Hypothalamus (tissue), 51 donors: ENCODE results near the gene MAGI1.

Experiments used
- DNase-seq, 51 donors: peaks; one replicate each; lab custom pipeline; 2025; lab: John Stamatoyannopoulos, UW

The MAGI1 gene

GRCh38 chr3:65481085-65481484, 557.6 kb downstream of the MAGI1 start:
- DNase-seq = no peak

- no peak for DNase-seq
Observed at GRCh38 chr3:65479990-65480389, 558.7 kb downstream of the MAGI1 start.

- DNase-seq = peak in 20 of 51 donors; percentile 2 to 57 (median 12)
Observed at GRCh38 chr3:65478551-65479500, 559.9 kb downstream of the MAGI1 start.

DNA sequence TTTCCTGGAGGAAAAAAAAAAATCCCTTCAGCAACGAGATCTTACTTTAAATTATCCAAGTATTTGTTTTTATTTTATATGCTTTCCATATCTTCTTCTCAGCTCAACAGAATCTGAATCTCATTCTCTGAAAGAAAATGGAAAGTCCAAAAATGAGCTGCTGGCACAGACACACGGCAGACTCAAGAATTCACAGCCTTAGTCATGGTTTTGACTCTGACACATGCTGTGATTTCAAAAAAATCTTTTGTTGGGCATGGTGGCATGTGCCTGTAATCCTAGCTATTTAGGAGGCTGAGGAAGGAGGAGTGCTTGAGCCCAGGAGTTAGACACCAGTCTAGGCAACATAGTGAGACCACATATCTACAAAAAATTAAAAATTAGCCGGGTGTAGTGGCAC, 565.0 kb downstream of the MAGI1 start:
- DNase-seq = peak in 1 of 51 donors; percentile 13

DNA sequence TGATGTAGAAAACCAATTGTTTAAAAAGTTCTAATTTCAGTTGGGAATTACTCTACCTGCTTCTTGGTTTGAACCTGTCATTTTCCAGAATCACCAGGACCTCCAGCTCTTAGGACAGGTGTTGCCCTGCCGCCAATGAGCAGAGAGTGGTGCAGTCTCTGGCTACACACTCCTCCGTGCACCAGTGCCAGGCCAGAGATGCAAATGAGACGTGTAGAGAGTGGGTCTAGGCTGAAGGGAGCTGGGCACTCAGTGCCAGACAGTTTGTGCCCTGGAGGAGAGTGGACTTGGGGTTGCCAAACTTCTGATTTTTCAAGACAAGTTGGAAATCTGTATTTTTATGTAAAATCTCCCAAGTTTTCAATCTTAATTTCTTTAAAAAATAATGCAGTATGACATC, 566.2 kb downstream of the MAGI1 start:
- DNase-seq = peak in 4 of 51 donors; percentile 1 to 9 (median 2)

DNA sequence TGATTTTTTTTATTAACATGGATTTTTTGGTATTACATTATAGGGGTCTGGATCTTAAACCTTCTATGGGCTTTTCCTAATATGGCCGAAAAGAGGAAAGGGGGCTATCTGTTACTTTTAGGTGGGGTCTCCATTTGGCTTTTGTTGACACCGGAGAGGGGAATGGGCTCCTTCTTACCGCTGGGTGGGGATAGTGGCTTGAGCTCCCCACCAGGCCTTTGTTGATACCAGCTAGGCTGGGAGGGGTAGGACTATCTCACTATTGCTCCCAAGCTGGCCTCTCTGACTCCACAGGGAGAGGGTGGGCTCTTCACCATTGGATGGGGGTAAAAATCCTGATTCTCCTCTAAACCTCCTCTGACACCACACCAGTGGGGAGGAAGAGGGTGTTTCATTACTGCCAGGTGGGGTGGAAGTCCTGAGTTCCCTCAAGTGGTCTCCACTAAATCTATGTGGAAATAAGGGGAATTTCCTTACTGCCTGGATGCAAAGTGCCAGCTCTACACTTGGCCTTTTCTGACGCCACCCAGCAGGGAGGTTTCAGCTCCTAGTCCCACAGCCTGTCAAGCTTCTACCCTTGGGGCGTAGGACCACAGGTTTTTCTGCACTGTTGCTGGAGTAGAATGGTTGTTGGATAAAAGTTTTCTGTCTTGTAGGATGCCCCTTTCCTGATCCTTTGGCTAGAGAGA, 572.3 kb downstream of the MAGI1 start:
- DNase-seq = no peak

- no peak for DNase-seq
Observed at GRCh38 chr3:65449841-65450428, 588.8 kb downstream of the MAGI1 start.

GRCh38 chr3:65448120-65448519, 590.6 kb downstream of the MAGI1 start:
- DNase-seq = no peak

- DNase-seq = no peak
Observed at GRCh38 chr3:65445573-65446169, 593.0 kb downstream of the MAGI1 start.

DNA sequence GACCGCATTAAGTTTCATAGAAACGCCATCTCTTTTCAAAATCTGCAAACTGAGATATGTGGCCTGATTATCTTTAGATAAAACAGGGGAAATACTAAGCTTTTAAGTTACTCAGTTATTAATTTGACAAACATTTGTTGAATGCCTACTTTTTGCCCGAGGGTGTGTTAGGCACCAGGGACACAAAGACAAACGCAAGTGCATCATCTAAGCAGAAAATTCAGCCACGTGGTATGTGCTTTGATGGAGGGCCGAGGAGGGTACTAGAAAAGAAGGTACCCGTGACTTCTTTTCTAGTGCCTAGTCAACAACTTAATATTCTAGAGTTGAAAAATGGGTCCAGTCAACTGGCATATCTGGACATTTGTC, 594.3 kb downstream of the MAGI1 start:
- DNase-seq = no peak

DNA sequence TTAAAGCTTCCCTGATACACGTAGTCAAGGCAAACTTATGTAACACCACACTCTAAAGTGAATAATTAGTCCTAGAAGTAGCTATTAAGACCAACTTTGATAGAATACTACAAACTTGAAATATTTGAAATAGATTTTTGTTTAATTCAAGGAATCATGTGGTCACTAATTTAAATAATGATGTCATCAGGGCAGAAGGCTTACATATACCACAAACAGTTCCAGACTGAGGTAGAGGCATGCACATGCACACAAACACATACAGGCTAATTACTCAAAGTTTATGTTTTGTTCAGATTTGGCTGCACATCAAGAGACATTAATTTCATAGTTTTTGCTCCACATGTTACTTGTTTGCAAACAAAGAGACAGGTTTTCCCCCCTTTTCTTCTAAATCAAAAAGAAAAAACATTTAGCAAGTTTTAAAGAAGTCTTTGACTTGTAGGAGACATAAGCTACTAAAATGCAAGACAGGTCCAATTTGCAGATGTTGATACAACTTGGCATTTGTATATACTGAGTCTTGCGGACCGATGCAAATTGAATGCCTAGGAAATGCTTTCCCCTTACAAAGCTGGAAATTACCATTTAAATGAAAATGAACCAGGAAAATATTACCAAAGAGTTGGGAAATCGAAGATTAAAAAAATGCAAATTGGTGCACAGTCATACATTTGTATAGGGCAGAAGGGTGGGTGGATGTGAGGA, 594.8 kb downstream of the MAGI1 start:
- no peak for DNase-seq

- peak in 45 of 51 donors; percentile 6 to 83 (median 35) for DNase-seq
Observed at GRCh38 chr3:65439641-65440284, 599.0 kb downstream of the MAGI1 start.

- DNase-seq = no peak
Observed at GRCh38 chr3:65438612-65439011, 600.1 kb downstream of the MAGI1 start.

DNA sequence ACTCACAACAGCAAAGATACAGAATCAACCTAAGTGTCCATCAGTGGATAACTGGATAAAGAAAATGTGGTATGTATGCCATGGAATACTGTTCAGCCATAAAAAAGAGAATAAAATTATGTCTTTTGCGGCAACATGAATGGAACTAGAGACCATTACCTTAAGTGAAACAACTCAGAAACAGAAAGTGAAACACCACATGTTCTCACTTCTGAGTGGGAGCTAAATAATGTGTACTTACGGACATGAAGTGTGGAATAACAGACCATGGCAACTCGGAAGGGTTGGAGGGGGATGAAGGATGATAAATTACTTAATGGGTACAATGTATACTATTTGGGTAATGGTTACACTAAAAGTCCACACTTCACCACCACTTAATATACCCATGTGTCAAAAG, 600.6 kb downstream of the MAGI1 start:
- DNase-seq = no peak

DNA sequence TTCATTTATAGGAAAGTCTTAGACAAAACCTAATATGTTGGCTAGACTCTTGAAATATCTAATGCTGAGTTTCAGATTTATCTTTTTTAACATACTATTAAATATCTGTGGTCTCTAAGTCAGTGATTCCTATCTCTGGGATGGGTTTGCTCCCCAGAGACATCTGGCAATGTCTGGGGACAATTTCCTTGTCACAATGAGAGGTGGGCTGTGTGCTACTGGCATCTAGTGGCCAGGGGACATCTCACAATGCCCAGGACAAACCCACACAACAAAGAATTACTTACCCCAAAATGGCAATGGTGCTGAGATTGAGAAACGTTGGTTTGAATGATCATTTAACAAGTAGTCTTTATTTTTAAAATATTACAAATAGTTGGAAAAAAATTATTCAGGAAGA, 602.1 kb downstream of the MAGI1 start:
- DNase-seq = peak in 11 of 51 donors; percentile 1 to 36 (median 11)

GRCh38 chr3:65433480-65433879, 605.2 kb downstream of the MAGI1 start:
- no peak for DNase-seq

DNA sequence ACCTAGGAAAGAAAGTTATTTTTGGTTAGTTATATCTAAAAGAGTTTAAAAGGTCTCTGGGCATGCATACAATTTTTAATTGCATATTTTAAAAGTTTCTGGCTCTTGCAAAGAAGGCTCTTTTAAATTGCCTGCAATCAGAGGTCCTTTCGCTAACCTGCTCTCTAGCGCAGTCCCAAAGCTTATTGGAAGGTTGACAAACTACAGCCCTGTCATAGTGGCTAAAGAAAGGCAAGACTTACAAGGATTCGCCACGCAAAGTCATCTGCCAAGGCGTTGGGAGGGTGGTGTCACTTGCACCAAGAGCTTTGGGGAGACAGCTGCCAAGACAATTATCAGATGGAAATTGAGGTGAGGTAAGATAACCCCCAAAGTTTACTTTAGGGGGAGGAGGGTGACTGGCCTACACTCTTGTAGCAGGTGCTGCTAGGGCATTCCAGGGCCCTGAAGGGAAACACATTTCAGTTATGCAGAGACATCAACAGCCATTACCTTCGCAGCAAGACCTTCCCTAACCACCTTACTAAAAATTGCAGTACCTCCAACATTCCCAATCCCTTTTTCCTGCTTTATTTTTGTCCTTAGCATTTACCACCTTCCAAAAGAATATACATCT, 606.2 kb downstream of the MAGI1 start:
- DNase-seq = no peak

DNA sequence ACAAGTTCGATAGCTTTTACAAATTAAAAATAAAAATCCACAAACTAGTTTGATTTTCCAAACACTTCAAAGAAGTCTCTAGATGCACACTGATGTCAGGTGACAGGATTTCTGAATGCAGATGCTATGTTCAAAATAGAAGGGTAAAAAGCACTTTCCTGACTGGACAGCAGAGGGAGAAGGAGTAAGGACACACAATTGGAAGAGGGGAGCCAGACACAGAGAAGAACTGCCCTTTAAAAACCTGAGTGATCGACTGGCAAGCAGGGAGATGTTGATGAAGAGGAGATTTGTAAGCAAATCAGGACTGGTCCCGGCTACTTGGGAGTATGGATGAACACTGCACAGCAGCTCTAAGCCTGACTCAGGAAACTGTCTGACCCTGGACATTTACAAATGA, 612.8 kb downstream of the MAGI1 start:
- DNase-seq = no peak

- DNase-seq = peak in 2 of 51 donors; percentile 14 to 23
Observed at GRCh38 chr3:65422154-65422553, 616.6 kb downstream of the MAGI1 start.
